HEK293 (cell line): ENCODE data around the gene SRRM5.

ENCODE experiments used
- CTCF ChIA-PET: fragments of 350-600 bp; formaldehyde crosslinking; extraction: SDS; loops from one replicate; lab custom pipeline; 2021; ENCODE audit warnings: antibody characterized with exemption; lab: Yijun Ruan, JAX
- POLR2A ChIA-PET: fragments of 300-600 bp; formaldehyde crosslinking; extraction: SDS; loops from one replicate; lab custom pipeline; 2020; ENCODE audit warnings: antibody characterized with exemption, inconsistent platforms; lab: Yijun Ruan, JAX
- H3K27ac ChIP-seq: fragments of 200-500 bp; sonication (Bioruptor generic); 2 replicates; pipeline ENCODE4 v1.5.1; 2014; ENCODE audit warnings: low read depth, low read length, control low read depth, inconsistent platforms; ENCODE audit errors: extremely low read depth
- H3K36me3 ChIP-seq, 2 experiments: fragments of 200-500 bp in 1 of 2; sonication (Bioruptor generic) in 1 of 2; 1 replicate in 1 of 2; 2 replicates in 1 of 2; pipeline ENCODE4 v1.5.1; 2014 to 2017; ENCODE audit warnings: inconsistent platforms in 2 of 2, low read length in 2 of 2; ENCODE audit not compliant: control insufficient read depth in 2 of 2, insufficient read depth in 1 of 2
- H3K4me1 ChIP-seq: fragments of 200-500 bp; sonication (Bioruptor generic); 2 replicates; pipeline ENCODE4 v1.5.1; 2014; ENCODE audit warnings: mild to moderate bottlenecking, low read length, inconsistent platforms; ENCODE audit not compliant: control insufficient read depth, insufficient read depth
- H3K4me3 ChIP-seq: 2 replicates; pipeline ENCODE4 v1.5.1; 2011; ENCODE audit warnings: low read depth, mild to moderate bottlenecking, control low read depth, low read length, moderate library complexity
- H3K9me3 ChIP-seq: fragments of 200-500 bp; sonication (Bioruptor generic); 2 replicates; pipeline ENCODE4 v1.5.1; 2014; ENCODE audit warnings: low read depth, low read length, inconsistent platforms; ENCODE audit not compliant: control insufficient read depth, insufficient read depth
- CTCF ChIP-seq: fragments of 450-650 bp; formaldehyde crosslinking; IDR thresholded peaks from 2 replicates; pipeline ENCODE4 v1.5.1; 2016; ENCODE audit warnings: missing biosample characterization, missing genetic modification characterization
- KLF1 ChIP-seq: fragments of 450-650 bp; formaldehyde crosslinking; IDR thresholded peaks from 2 replicates; pipeline ENCODE4 v1.5.1; 2016; ENCODE audit warnings: missing biosample characterization, missing genetic modification characterization
- ZBTB10 ChIP-seq: fragments of 450-650 bp; formaldehyde crosslinking; IDR thresholded peaks from 2 replicates; pipeline ENCODE4 v1.5.1; 2016; ENCODE audit warnings: missing biosample characterization, missing genetic modification characterization
- ZBTB48 ChIP-seq: fragments of 450-650 bp; formaldehyde crosslinking; IDR thresholded peaks from 2 replicates; pipeline ENCODE4 v1.5.1; 2016; ENCODE audit warnings: missing biosample characterization, missing genetic modification characterization
- ZBTB7A ChIP-seq: fragments of 450-650 bp; formaldehyde crosslinking; IDR thresholded peaks from 2 replicates; pipeline ENCODE4 v1.5.1; 2016; ENCODE audit warnings: low read depth, missing biosample characterization, missing genetic modification characterization
- ZFHX2 ChIP-seq: fragments of 450-650 bp; formaldehyde crosslinking; conservative IDR thresholded peaks from 2 replicates; pipeline ENCODE4 v1.5.1; 2016; ENCODE audit warnings: missing biosample characterization, missing genetic modification characterization
- ZFP37 ChIP-seq: fragments of 450-650 bp; formaldehyde crosslinking; IDR thresholded peaks from 2 replicates; pipeline ENCODE4 v1.5.1; 2016; ENCODE audit warnings: missing biosample characterization, missing genetic modification characterization
- ZNF10 ChIP-seq: fragments of 450-650 bp; formaldehyde crosslinking; IDR thresholded peaks from 2 replicates; pipeline ENCODE4 v1.5.1; 2017; ENCODE audit warnings: missing biosample characterization, missing genetic modification characterization
- ZNF121 ChIP-seq: fragments of 450-650 bp; formaldehyde crosslinking; IDR thresholded peaks from 2 replicates; pipeline ENCODE4 v1.5.1; 2016; ENCODE audit warnings: missing biosample characterization, missing genetic modification characterization
- ZNF133 ChIP-seq: fragments of 450-650 bp; formaldehyde crosslinking; IDR thresholded peaks from 2 replicates; pipeline ENCODE4 v1.5.1; 2016; ENCODE audit warnings: missing biosample characterization, missing genetic modification characterization
- ZNF18 ChIP-seq: fragments of 450-650 bp; formaldehyde crosslinking; IDR thresholded peaks from 2 replicates; pipeline ENCODE4 v1.5.1; 2016; ENCODE audit warnings: missing biosample characterization, missing genetic modification characterization
- ZNF302 ChIP-seq: fragments of 450-650 bp; formaldehyde crosslinking; IDR thresholded peaks from 2 replicates; pipeline ENCODE4 v1.5.1; 2016; ENCODE audit warnings: missing biosample characterization, missing genetic modification characterization, low read depth
- ZNF335 ChIP-seq: fragments of 450-650 bp; formaldehyde crosslinking; conservative IDR thresholded peaks from 2 replicates; pipeline ENCODE4 v1.5.1; 2016; ENCODE audit warnings: missing biosample characterization, missing genetic modification characterization
- ZNF449 ChIP-seq: fragments of 450-650 bp; formaldehyde crosslinking; IDR thresholded peaks from 2 replicates; pipeline ENCODE4 v1.5.1; 2017; ENCODE audit warnings: missing biosample characterization, mild to moderate bottlenecking, missing genetic modification characterization, moderate library complexity
- ZNF501 ChIP-seq: fragments of 450-650 bp; formaldehyde crosslinking; IDR thresholded peaks from 2 replicates; pipeline ENCODE4 v1.5.1; 2016; ENCODE audit warnings: missing biosample characterization, missing genetic modification characterization
- ZNF510 ChIP-seq: fragments of 450-650 bp; formaldehyde crosslinking; IDR thresholded peaks from 2 replicates; pipeline ENCODE4 v1.5.1; 2018; ENCODE audit warnings: mild to moderate bottlenecking, missing genetic modification characterization, missing biosample characterization; ENCODE audit not compliant: insufficient replicate concordance
- ZNF513 ChIP-seq: fragments of 450-650 bp; IDR thresholded peaks from 2 replicates; pipeline ENCODE4 v1.5.1; 2018; ENCODE audit warnings: missing biosample characterization, missing genetic modification characterization
- ZNF561 ChIP-seq: fragments of 450-650 bp; IDR thresholded peaks from 2 replicates; pipeline ENCODE4 v1.5.1; 2018; ENCODE audit warnings: missing biosample characterization, missing genetic modification characterization, borderline replicate concordance
- ZNF580 ChIP-seq: fragments of 450-650 bp; formaldehyde crosslinking; IDR thresholded peaks from 2 replicates; pipeline ENCODE4 v1.5.1; 2016; ENCODE audit warnings: missing biosample characterization, missing genetic modification characterization
- ZNF600 ChIP-seq: fragments of 450-650 bp; formaldehyde crosslinking; IDR thresholded peaks from 2 replicates; pipeline ENCODE4 v1.5.1; 2016; ENCODE audit warnings: missing biosample characterization, missing genetic modification characterization
- ZNF623 ChIP-seq: fragments of 450-650 bp; formaldehyde crosslinking; IDR thresholded peaks from 2 replicates; pipeline ENCODE4 v1.5.1; 2016; ENCODE audit warnings: missing biosample characterization, missing genetic modification characterization
- ZNF626 ChIP-seq: fragments of 450-650 bp; sonication (Bioruptor Pico); formaldehyde crosslinking; IDR thresholded peaks from 2 replicates; pipeline ENCODE4 v1.5.1; 2018; ENCODE audit warnings: missing biosample characterization, missing genetic modification characterization, inconsistent platforms
- ZNF645 ChIP-seq: fragments of 450-650 bp; formaldehyde crosslinking; IDR thresholded peaks from 2 replicates; pipeline ENCODE4; 2016; ENCODE audit warnings: missing biosample characterization, missing genetic modification characterization
- ZNF707 ChIP-seq: fragments of 450-650 bp; formaldehyde crosslinking; IDR thresholded peaks from 2 replicates; pipeline ENCODE4 v1.5.1; 2016; ENCODE audit warnings: missing biosample characterization, missing genetic modification characterization
- ZSCAN5A ChIP-seq: fragments of 450-650 bp; formaldehyde crosslinking; IDR thresholded peaks from 2 replicates; pipeline ENCODE4 v1.5.1; 2016; ENCODE audit warnings: missing biosample characterization, missing genetic modification characterization

Gene SRRM5

GRCh38 chr19:43595605-43595998, 16.3 kb upstream of the SRRM5 start:
- peaks cover 24% of the 10 kb centered on the region for H3K4me1 ChIP-seq
- CTCF ChIA-PET: interaction anchor here (0.7 to 6.1 kb wide), 26 partner anchors 9 to 214 kb away, joined by 3 to 91 read pairs (median 6); partner anchors contain the start of gene XRCC1
- H3K27ac ChIP-seq: peak overlapping the region; percentile 95
- no peaks in the 10 kb centered on the region for H3K9me3 ChIP-seq
- H3K36me3 ChIP-seq: peaks cover 52 to 70% of the 10 kb centered on the region in 2 experiments
- POLR2A ChIA-PET: interaction anchor here (0.7 to 4.1 kb wide), 37 partner anchors 9 to 617 kb away, joined by 3 to 49 read pairs (median 4); partner anchors contain the start of genes PHLDB3, PINLYP, SMG9 and XRCC1
- H3K4me3 ChIP-seq: peak overlapping the region; percentile 45
- TF ChIP-seq ZSCAN5A (tag by site-specific recombination) (peak; percentile 59; the same call in 1 of the 2 replicates), ZNF510 (tag by site-specific recombination) (no peak), ZNF600 (tag by site-specific recombination) (peak; percentile 76), ZNF501 (0 out of 2 replicates have a peak, but pooled peaks have one; percentile 33), ZBTB10 (tag by site-specific recombination) (0 out of 2 replicates have a peak, but pooled peaks have one; percentile 52), ZNF133 (tag by site-specific recombination) (no peak), ZNF707 (tag by site-specific recombination) (no peak), ZNF18 (tag by site-specific recombination) (peak; percentile 74), ZBTB48 (tag by site-specific recombination) (no peak; the same call in 1 of the 2 replicates), ZBTB7A (peak; percentile 57; the same call in 1 of the 2 replicates), ZFP37 (tag by site-specific recombination) (peak; percentile 87), ZNF580 (0 out of 2 replicates have a peak, but pooled peaks have one; percentile 39), ZNF449 (peak; percentile 50; the same call in 1 of the 2 replicates), ZNF513 (tag by site-specific recombination) (no peak), ZNF335 (tag by site-specific recombination) (no peak), ZNF623 (tag by site-specific recombination) (no peak), ZNF121 (peak; percentile 67), CTCF (peak; percentile 27; the same call in 1 of the 2 replicates), ZNF626 (tag by site-specific recombination) (no peak), ZFHX2 (tag by site-specific recombination) (0 out of 2 replicates have a peak, but pooled peaks have one; percentile 8), ZNF645 (peak; percentile 53; the same call in 1 of the 2 replicates), ZNF10 (tag by site-specific recombination) (peak; percentile 69; the same call in 1 of the 2 replicates), ZNF302 (tag by site-specific recombination) (0 out of 2 replicates have a peak, but pooled peaks have one; percentile 63), KLF1 (tag by site-specific recombination) (0 out of 2 replicates have a peak, but pooled peaks have one; percentile 16), ZNF561 (tag by site-specific recombination) (peak; percentile 11; the same call in 1 of the 2 replicates)
